Motor neuron (in vitro differentiated cells): Measurements from ENCODE around the gene CATSPERE. TPM values are rescaled to one million over a fixed set of nuclear protein-coding genes. Genes with fewer than 3 reads are reported as not detected.

Experiments used
- ATAC-seq, 8 experiments: fragments of 200-7000 bp; cut with Tn5 transposase; replicated peaks in 6 of 8; 2 replicates each; pipeline ENCODE4 v1.8.0; 2021; ENCODE audit warnings: mild to moderate bottlenecking in 8 of 8, moderate library complexity in 8 of 8
- H3K27ac ChIP-seq, 2 donors: fragments of 250-450 bp; sonication (Bioruptor Pico); 2 replicates each; pipeline ENCODE4 v1.9.0; 2021; ENCODE audit warnings: antibody characterized with exemption in 2 of 2, mild to moderate bottlenecking in 2 of 2, moderate library complexity in 1 of 2
- H3K4me1 ChIP-seq, 2 donors: fragments of 250-450 bp; sonication (Bioruptor Pico); replicated peaks in 1 of 2; 2 replicates each; pipeline ENCODE4 v1.6.1; 2021; ENCODE audit warnings: antibody characterized with exemption in 2 of 2, mild to moderate bottlenecking in 2 of 2, moderate library complexity in 1 of 2
- H3K4me3 ChIP-seq, 5 donors: fragments of 250-450 bp; sonication (Bioruptor Pico); 2 replicates each; pipeline ENCODE4 v1.9.0; 2021; ENCODE audit warnings: antibody characterized with exemption in 5 of 5, mild to moderate bottlenecking in 5 of 5, moderate library complexity in 4 of 5
- WGBS, 10 experiments: fragments of 450-650 bp; shearing (Covaris generic); methylation state at CpG; one replicate each; pipeline ENCODE4 v1.0.0; 2022; 5-methylcytosine and 5-hydroxymethylcytosine counted together
- in situ Hi-C, 9 experiments: fragments of 400-800 bp; cut with MboI; loops; one replicate each; pipeline ENCODE4 v1.15.0; 2021; ENCODE audit warnings: low sequenced_read_pairs in 9 of 9, low pct_unique_long_range_greater_than_20kb in 2 of 9; ENCODE audit not compliant: unreplicated experiment in 9 of 9
- total RNA-seq, 8 experiments: library from RNA; unstranded; fragments of 300-600 nt; gene quantifications; 2 replicates each; pipeline versions ENCODE4 v1.2.3 to v1.2.4, GENCODE V29; 2022

Gene CATSPERE
- 1 to 10 TPM in 2 of 8 experiments, under 1 TPM in 6; 0.57 to 2.8 (median 0.66) TPM for total RNA-seq

GRCh38 chr1:244461245-244462071 is at the start of gene CATSPERE:
TSS of gene CATSPERE (plus strand) at chr1:244461273. CDS start at chr1:244461430, 157 bp downstream.
- Histone ChIP-seq H3K27ac (peak within 1 kb of the TSS; percentile 20 to 32), H3K4me1 (peaks cover 0 to 3% of the 10 kb centered on the region in 2 donors), H3K4me3 (peak within 1 kb of the TSS; percentile 3 to 41 (median 32))
- WGBS, 10 experiments: 34 to 96% (median 42%) methylated on average over 1 to 32 of the region's 61 CpGs; no CpG with 5 or more reads in 1 of the 10 experiments
- ATAC-seq: peak; percentile 98 to 99 (median 99)
- in situ Hi-C loops: no loop called here

DNA sequence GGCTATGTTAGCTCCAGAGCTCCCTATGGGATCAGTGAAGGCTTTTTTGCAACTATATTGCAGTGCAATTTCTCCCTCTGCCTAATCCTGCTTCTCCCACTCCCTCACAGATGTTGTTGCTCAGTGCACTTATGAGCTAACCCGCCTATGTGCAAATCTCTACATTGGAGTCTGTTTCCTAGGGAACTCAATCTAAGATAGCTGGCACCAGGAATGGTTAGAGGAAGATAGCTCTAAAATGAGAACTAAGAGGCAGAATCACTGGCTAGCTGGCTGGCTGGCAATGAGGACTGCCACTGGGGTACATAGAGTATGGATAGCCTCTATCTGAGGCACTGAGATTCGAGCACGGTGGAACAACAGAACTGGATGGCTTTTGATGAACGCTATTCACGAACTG is 48.9 kb upstream of the CATSPERE start:
- peak in 1 of 8 experiments; percentile 58 for ATAC-seq
- Histone ChIP-seq H3K4me3 (no peak overlapping the region), H3K27ac (no peak overlapping the region), H3K4me1 (no peaks in the 10 kb centered on the region)
- 92 to 100% (median 97%) methylated on average over 1 to 5 of the region's 5 CpGs; no CpG with 5 or more reads in 2 of the 10 experiments for WGBS, 10 experiments
- in situ Hi-C loops: loop anchor here in 1 of 9 experiments (25.0 kb wide), 1 partner anchor 100 kb away; no protein-coding TSS in a partner anchor

DNA sequence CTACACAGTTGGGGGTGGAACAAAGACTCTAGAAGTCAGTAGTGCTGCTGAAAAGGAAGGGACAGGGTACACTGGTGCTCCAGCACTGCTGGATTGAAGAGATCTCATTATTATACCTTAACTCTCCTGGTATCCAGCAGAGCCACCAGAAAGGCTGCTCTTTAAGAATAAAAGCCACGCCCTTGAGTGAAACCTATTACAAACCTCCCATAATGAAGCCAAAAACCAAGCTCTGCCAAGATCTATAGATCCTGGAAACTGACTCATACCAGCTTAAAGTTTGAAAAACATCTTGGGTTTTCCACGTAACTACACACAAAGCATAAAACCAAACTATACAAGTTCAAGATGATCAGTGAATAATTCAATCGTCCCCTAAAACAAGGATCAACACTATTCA is 47.3 kb upstream of the CATSPERE start:
- ATAC-seq: no peak
- Histone ChIP-seq H3K4me1 (no peaks in the 10 kb centered on the region), H3K4me3 (no peak overlapping the region), H3K27ac (no peak overlapping the region)
- in situ Hi-C loops: loop anchor here in 1 of 9 experiments (25.0 kb wide), 1 partner anchor 101 kb away; no protein-coding TSS in a partner anchor
- WGBS, 10 experiments: 57 to 100% (median 95%) methylated on average over 1 to 3 of the region's 3 CpGs; no CpG with 5 or more reads in 1 of the 10 experiments

- H3K4me3 ChIP-seq: no peak overlapping the region
- H3K27ac ChIP-seq: no peak overlapping the region
- H3K4me1 ChIP-seq: no peaks in the 10 kb centered on the region
- in situ Hi-C loops: loop anchor here in 1 of 9 experiments (25.0 kb wide), 1 partner anchor 102 kb away; no protein-coding TSS in a partner anchor
- peak in 3 of 8 experiments; percentile 24 to 65 (median 50) for ATAC-seq
- WGBS, 10 experiments: 80 to 100% (median 91%) methylated on average over 1 of the region's 1 CpG; no CpG with 5 or more reads in 5 of the 10 experiments
These were observed 46.5 kb upstream of the CATSPERE start for GRCh38 chr1:244414543-244414942.

DNA sequence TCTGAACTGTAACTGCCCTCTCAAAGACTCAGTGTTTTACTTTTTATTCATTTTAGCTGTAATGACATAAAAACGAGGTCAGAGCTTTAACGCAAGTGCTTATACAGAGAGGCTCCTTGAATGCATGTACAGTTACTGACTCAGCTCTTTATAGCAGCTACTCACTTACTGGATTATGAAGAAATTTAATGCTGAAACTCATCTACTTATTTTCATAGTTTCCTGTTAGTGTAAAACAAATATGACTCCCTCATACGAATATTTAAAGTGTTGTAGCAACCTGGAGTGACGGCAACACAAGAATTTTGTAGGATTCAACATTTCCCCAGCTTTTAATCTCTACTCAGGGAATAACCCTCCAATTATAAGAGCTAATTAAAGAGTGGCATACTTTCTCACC is 42.0 kb upstream of the CATSPERE start:
- Histone ChIP-seq H3K4me1 (no peaks in the 10 kb centered on the region), H3K4me3 (no peak overlapping the region), H3K27ac (no peak overlapping the region)
- WGBS, 10 experiments: 21 to 96% (median 89%) methylated on average over 2 to 4 of the region's 4 CpGs
- in situ Hi-C loops: loop anchor here in 1 of 9 experiments (25.0 kb wide), 1 partner anchor 107 kb away; no protein-coding TSS in a partner anchor
- ATAC-seq: peak in 3 of 8 experiments; percentile 67 to 96 (median 93)

GRCh38 chr1:244422174-244422573 is 38.9 kb upstream of the CATSPERE start:
- Histone ChIP-seq H3K4me1 (no peaks in the 10 kb centered on the region), H3K4me3 (no peak overlapping the region), H3K27ac (no peak overlapping the region)
- 83 to 100% (median 94%) methylated on average over 1 of the region's 1 CpG; no CpG with 5 or more reads in 3 of the 10 experiments for WGBS, 10 experiments
- in situ Hi-C loops: loop anchor here in 1 of 9 experiments (25.0 kb wide), 1 partner anchor 110 kb away; no protein-coding TSS in a partner anchor
- ATAC-seq: no peak

- Histone ChIP-seq H3K4me1 (no peaks in the 10 kb centered on the region), H3K27ac (no peak overlapping the region), H3K4me3 (no peak overlapping the region)
- in situ Hi-C loops: loop anchor here in 1 of 9 experiments (25.0 kb wide), 1 partner anchor 112 kb away; no protein-coding TSS in a partner anchor
- ATAC-seq: no peak
- WGBS, 10 experiments: 81 to 100% (median 100%) methylated on average over 1 to 2 of the region's 2 CpGs; no CpG with 5 or more reads in 1 of the 10 experiments
These were observed 36.3 kb upstream of the CATSPERE start for GRCh38 chr1:244424649-244425334.

- in situ Hi-C loops: no loop called here
- ATAC-seq: no peak
- Histone ChIP-seq H3K4me3 (no peak overlapping the region), H3K4me1 (no peaks in the 10 kb centered on the region), H3K27ac (no peak overlapping the region)
These were observed 33.4 kb upstream of the CATSPERE start for GRCh38 chr1:244427647-244428046.

DNA sequence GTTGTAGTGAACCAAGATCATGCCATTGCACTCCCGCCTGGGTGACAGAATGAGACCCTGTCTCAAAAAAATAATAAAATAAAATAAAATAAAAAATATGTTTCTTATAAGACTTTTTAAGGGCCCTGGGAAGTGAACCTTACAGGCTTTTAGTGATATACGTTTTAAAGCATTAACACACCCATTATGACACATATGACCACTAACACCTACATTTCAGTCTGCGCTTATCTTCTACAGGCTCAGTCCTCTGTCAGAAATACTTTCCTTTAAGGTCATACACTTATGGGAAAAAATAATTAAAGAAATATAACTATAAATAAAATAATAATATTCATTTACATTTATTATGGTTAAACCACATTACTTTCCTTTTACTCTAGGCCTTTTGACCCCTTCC is 31.3 kb upstream of the CATSPERE start:
- no peaks in the 10 kb centered on the region for H3K4me1 ChIP-seq
- 20 to 97% (median 75%) methylated on average over 1 to 3 of the region's 3 CpGs; no CpG with 5 or more reads in 1 of the 10 experiments for WGBS, 10 experiments
- ATAC-seq: no peak
- H3K4me3 ChIP-seq: no peak overlapping the region
- in situ Hi-C loops: no loop called here
- no peak overlapping the region for H3K27ac ChIP-seq

DNA sequence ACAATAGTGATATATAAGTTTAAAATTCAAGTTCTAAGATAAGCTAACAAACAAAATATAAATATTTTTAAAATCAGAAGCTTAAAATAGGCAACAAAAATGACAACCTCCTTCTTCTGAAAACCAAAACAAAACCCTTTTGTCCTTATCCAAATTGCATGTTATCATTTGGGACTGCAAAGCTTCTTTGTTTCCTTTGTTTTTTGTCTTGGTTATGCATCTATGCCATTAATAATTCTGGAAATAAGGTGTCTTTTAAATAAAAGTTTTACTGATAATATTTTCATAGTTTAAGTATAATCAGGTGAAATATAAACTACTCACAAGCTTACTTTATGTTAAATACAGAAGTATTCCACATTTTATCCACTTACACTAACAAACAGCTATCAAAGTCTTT is 29.9 kb upstream of the CATSPERE start:
- no peak overlapping the region for H3K27ac ChIP-seq
- no peaks in the 10 kb centered on the region for H3K4me1 ChIP-seq
- in situ Hi-C loops: no loop called here
- no peak overlapping the region for H3K4me3 ChIP-seq
- no peak for ATAC-seq

DNA sequence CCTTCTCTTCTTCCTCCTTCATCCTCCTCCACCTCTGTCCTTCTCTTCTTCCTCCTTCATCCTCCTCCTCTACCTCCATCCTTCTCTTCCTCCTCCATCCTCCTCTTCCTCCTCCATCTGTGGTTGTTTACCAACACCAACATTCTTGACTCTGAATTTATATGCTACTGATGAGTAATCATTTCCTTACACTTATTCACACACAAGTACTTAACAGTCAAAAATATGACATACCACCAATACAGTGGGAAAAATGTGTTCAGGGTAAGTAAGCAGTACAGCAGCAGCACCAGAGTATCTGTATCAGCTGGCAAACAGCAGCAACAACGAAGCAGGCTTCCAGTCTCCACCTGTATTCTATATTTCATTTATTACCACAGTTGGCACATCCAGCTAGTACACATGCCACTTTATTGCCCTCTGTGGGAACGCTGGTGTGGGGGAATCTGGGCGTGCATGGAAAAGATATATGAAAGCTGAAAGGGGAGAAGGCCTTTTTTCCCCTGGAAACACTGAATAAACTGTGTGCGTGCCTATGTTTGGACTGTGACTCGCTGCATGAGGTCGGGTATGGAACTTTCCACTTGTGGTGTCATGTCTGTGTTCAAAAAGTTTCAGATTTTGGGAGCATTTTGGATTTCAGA is 25.4 kb upstream of the CATSPERE start:
- no peaks in the 10 kb centered on the region for H3K4me1 ChIP-seq
- H3K27ac ChIP-seq: no peak overlapping the region
- in situ Hi-C loops: no loop called here
- 31 to 100% (median 90%) methylated on average over 1 to 5 of the region's 6 CpGs; no CpG with 5 or more reads in 1 of the 10 experiments for WGBS, 10 experiments
- H3K4me3 ChIP-seq: no peak overlapping the region
- ATAC-seq: peak in 3 of 8 experiments; percentile 14 to 43 (median 37)

DNA sequence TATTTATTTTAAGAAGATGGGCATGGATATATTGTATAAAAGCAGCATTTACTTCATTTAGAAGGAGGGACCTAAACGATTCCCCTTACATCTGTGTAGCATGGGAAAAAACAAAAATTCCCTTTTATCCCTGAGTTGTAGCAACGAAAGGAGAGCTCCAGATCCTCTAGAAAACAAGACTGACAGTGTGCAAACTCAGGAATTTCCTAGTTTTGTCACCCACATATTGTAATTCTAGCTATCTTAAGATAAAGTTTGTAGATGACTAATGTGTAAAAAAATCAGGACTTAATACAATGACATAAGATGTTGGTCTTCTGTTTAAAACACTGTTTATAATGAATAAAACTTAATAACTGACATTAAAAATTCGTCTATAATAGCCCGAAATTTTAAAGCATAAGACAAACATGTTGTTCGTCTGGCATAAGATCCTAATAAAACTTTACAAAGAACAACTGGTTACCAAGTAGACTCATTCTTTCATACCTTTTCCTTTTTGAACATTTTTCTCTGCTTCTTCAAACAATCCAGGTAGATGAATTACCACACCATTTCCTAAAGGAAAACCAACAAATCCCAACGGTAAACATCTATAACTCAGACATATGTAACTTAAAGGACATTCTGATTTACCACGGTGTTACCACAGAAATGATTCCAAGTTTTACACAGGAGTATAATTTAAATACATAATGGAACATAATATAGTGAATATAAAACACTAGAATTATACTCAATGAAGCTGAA is 24.6 kb upstream of the CATSPERE start:
- no peak overlapping the region for H3K4me3 ChIP-seq
- ATAC-seq: no peak
- WGBS, 10 experiments: 76 to 95% (median 89%) methylated on average over 4 to 7 of the region's 7 CpGs
- H3K4me1 ChIP-seq: no peaks in the 10 kb centered on the region
- no peak overlapping the region for H3K27ac ChIP-seq
- in situ Hi-C loops: no loop called here
